Peyer's patch (tissue), 4 donors: ENCODE data around the gene COL11A1. TPM values are rescaled to one million over a fixed set of nuclear protein-coding genes. Genes with fewer than 3 reads are reported as not detected.

ENCODE experiments used
- DNase-seq, 3 donors: peaks; one replicate each; pipeline ENCODE4 v3.0.0-alpha.2; 2017 to 2019
- H3K27ac ChIP-seq, 4 donors: fragments of 200-600 bp; sonication (generic); one replicate each; pipeline ENCODE4 v1.5.1; 2016 to 2019
- H3K27me3 ChIP-seq, 2 donors: fragments of 200-600 bp; sonication (generic); one replicate each; pipeline ENCODE4 v1.5.1; 2019
- H3K36me3 ChIP-seq, 3 donors: fragments of 200-600 bp; sonication (generic); one replicate each; pipeline ENCODE4 v1.5.1; 2016 to 2019
- H3K4me1 ChIP-seq, 4 donors: fragments of 200-600 bp; sonication (generic); one replicate each; pipeline ENCODE4 v1.5.1; 2016 to 2019
- H3K4me3 ChIP-seq, 4 donors: fragments of 200-600 bp; sonication (generic); 1 replicate in 3 of 4; 2 replicates in 1 of 4; pipeline ENCODE4 v1.5.1; 2016 to 2019; ENCODE audit warnings: mild to moderate bottlenecking in 1 of 4
- H3K9me3 ChIP-seq, 4 donors: fragments of 200-600 bp; sonication (generic); one replicate each; pipeline ENCODE4 v1.5.1; 2016 to 2019; ENCODE audit warnings: mild to moderate bottlenecking in 1 of 4
- POLR2A ChIP-seq, 2 donors: fragments of 450-650 bp; IDR thresholded peaks; one replicate each; pipeline ENCODE4 v1.5.1; 2017; ENCODE audit warnings: antibody characterized with exemption in 2 of 2, mild to moderate bottlenecking in 2 of 2, moderate library complexity in 2 of 2
- total RNA-seq, 4 donors: library from RNA; depleted of rRNA; stranded (reverse); fragments of >200 nt; gene quantifications; one replicate each; pipeline ENCODE4 v1.1.0, GENCODE V29; 2016
- TF ChIP-seq, protein P1 (sequence below), 6 experiments: fragments of 450-650 bp in 4 of 6; fragments of 200-600 bp in 2 of 6; sonication (generic) in 1 of 6; IDR thresholded peaks; one replicate each; pipeline ENCODE4 v1.5.1; 2017 to 2019; ENCODE audit warnings: antibody characterized with exemption in 6 of 6, mild to moderate bottlenecking in 3 of 6, moderate library complexity in 1 of 6

COL11A1 gene
- total RNA-seq, 4 donors from 2014 or later, result 0.28 TPM; not detected in 3

DNA sequence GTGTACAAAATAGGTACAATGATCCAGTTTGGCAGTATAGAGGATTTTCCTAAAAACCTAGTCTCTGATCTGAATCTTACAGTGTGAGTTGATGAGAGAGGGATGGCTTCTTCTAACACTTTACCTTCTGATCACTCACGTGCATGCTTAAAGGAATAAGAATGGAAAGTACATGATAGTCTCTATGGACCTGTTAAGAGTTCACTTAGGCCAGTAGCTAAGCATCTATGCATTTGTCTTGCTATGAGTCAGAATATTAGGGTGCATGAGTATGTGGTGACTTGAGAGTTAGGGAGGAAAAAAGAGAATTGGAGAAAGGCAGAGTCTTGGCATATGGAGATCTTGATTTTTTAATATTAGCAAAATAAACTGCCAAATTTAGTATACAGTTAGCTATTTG is 206.3 kb downstream of the COL11A1 start:
- Histone ChIP-seq H3K27ac (no peak overlapping the region), H3K4me3 (no peak overlapping the region), H3K36me3 (no peaks in the 10 kb centered on the region), H3K4me1 (no peaks in the 10 kb centered on the region), H3K27me3 (no peaks in the 10 kb centered on the region), H3K9me3 (no peaks in the 10 kb centered on the region)
- TF ChIP-seq POLR2A (IDR thresholded peaks at IDR 0.05), result no peak
- TF ChIP-seq, protein P1, sequence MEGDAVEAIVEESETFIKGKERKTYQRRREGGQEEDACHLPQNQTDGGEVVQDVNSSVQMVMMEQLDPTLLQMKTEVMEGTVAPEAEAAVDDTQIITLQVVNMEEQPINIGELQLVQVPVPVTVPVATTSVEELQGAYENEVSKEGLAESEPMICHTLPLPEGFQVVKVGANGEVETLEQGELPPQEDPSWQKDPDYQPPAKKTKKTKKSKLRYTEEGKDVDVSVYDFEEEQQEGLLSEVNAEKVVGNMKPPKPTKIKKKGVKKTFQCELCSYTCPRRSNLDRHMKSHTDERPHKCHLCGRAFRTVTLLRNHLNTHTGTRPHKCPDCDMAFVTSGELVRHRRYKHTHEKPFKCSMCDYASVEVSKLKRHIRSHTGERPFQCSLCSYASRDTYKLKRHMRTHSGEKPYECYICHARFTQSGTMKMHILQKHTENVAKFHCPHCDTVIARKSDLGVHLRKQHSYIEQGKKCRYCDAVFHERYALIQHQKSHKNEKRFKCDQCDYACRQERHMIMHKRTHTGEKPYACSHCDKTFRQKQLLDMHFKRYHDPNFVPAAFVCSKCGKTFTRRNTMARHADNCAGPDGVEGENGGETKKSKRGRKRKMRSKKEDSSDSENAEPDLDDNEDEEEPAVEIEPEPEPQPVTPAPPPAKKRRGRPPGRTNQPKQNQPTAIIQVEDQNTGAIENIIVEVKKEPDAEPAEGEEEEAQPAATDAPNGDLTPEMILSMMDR (IDR thresholded peaks at IDR 0.05), result no peak
- DNase-seq, result no peak

DNA sequence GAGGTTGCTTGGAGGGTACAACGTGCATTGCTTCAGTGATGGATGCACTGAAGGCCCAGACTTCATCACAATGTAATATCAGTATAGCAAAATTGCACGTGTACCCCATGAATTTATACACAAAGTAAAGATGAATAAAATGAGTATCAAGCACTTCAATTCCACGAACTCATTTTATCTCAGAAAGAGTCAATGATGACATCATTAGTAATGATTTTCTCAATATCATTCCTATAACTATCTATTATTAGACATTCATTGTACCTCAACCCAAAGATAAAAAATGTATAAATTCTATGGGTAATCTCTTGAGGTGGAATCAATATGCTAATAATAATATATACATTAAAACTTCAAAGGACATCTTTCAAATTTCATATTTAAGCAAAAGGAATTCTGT is 208.4 kb downstream of the COL11A1 start:
- Histone ChIP-seq H3K4me1 (no peaks in the 10 kb centered on the region), H3K4me3 (no peak overlapping the region), H3K27me3 (no peaks in the 10 kb centered on the region), H3K36me3 (no peaks in the 10 kb centered on the region), H3K9me3 (no peaks in the 10 kb centered on the region), H3K27ac (no peak overlapping the region)
- no peak for TF ChIP-seq POLR2A (IDR thresholded peaks at IDR 0.05)
- TF ChIP-seq, protein P1 (IDR thresholded peaks at IDR 0.05), result no peak
- no peak for DNase-seq

GRCh38 chr1:102897557-102897956 is 210.8 kb downstream of the COL11A1 start:
- Histone ChIP-seq H3K36me3 (no peaks in the 10 kb centered on the region), H3K4me3 (no peak overlapping the region), H3K9me3 (no peaks in the 10 kb centered on the region), H3K27me3 (no peaks in the 10 kb centered on the region), H3K4me1 (no peaks in the 10 kb centered on the region), H3K27ac (no peak overlapping the region)
- DNase-seq, result no peak
- TF ChIP-seq POLR2A (IDR thresholded peaks at IDR 0.05), result no peak
- TF ChIP-seq, protein P1 (IDR thresholded peaks at IDR 0.05), result no peak

- TF ChIP-seq, protein P1 (IDR thresholded peaks at IDR 0.05), result no peak
- TF ChIP-seq POLR2A (IDR thresholded peaks at IDR 0.05), result no peak
- Histone ChIP-seq H3K9me3 (no peaks in the 10 kb centered on the region), H3K4me3 (no peak overlapping the region), H3K4me1 (no peaks in the 10 kb centered on the region), H3K27me3 (no peaks in the 10 kb centered on the region), H3K36me3 (no peaks in the 10 kb centered on the region), H3K27ac (no peak overlapping the region)
- DNase-seq, result no peak
These were observed 211.6 kb downstream of the COL11A1 start for GRCh38 chr1:102896771-102897170.

GRCh38 chr1:102896286-102896685 is 212.0 kb downstream of the COL11A1 start:
- no peak for TF ChIP-seq POLR2A (IDR thresholded peaks at IDR 0.05)
- Histone ChIP-seq H3K36me3 (no peaks in the 10 kb centered on the region), H3K4me1 (no peaks in the 10 kb centered on the region), H3K27me3 (no peaks in the 10 kb centered on the region), H3K4me3 (no peak overlapping the region), H3K27ac (no peak overlapping the region), H3K9me3 (no peaks in the 10 kb centered on the region)
- DNase-seq, result no peak

DNA sequence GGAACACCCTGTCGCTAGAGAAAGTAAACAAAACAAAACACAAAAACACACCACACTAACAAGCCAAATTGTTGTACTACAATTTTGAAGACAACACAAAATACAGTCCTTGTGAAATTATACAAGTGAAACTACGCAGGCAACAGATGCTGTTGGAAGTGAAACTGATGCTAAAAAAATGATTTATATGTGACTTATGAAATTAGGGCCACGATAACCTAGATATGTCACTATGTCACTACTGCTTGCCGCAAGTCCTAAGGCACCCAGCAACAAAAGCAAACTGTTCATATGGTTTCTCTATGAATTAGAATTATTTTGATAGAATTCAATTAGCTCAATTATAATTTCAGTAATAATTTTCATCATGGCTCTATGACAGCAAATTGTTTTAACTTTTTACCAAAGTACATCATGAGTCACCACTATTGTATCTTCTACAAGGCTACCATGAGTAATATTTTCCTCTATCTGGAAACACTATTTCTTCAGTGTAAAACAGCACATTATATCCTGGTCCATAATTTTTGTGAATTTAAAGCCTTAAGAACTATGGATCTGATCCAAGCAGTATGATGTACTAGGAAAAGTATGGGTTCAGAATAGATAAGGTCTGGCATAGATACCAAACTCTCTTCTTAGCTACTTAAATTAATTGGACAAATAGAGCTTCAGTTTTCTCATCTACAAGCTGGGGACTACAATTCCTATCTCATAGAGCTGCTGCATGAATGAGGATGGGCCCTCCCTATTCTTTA is 216.3 kb downstream of the COL11A1 start:
- Histone ChIP-seq H3K27ac (no peak overlapping the region), H3K9me3 (no peaks in the 10 kb centered on the region), H3K4me3 (no peak overlapping the region), H3K27me3 (no peaks in the 10 kb centered on the region), H3K36me3 (no peaks in the 10 kb centered on the region), H3K4me1 (no peaks in the 10 kb centered on the region)
- no peak for DNase-seq
- TF ChIP-seq, protein P1 (IDR thresholded peaks at IDR 0.05), result no peak
- TF ChIP-seq POLR2A (IDR thresholded peaks at IDR 0.05), result no peak
